CD1c-positive myeloid dendritic cell (primary cell): ENCODE results near the gene PARD3.

Experiments used
- DNase-seq: peaks from one replicate; pipeline ENCODE4 v3.0.0-alpha.2; 2016; ENCODE audit errors: extremely low spot score

The PARD3 gene

GRCh38 chr10:34492081-34492480, 323.0 kb downstream of the PARD3 start:
- DNase-seq = no peak

- DNase-seq = no peak
Measured at GRCh38 chr10:34491678-34492077, 323.4 kb downstream of the PARD3 start.

DNA sequence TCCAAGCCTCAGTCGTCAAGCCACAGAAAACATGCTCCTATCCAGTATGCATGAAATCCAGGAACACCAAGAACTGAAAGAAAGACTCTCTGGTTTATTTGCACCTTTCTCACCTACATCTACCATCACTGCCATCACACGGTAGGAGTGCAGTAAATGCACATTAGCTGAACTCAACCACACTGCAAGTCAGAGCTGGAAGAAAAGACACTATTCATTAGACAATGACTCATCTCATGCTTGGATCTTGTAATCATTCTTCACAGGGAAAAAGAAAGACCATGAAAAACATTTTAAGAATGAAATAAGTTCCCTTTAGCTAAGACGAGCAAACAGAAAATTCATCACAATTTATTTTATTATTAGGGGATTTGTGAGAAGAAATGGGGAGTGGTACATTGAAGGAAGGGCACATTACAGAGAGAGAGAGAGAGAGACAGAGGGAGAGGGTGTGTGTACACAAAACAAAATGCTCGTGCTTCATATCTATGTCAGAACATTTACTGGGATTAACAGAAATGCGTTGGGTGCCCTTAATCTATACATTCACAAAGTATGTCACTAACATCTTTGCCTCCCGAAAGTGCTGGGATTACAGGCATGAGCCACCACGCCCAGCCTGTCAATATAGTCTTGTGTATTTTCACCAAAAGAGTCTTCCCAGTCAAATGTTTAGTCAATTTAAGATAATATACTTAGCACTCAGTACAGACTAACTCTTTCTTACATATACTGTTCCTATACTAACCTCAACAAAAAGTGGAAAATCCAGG, 324.9 kb downstream of the PARD3 start:
- DNase-seq = no peak

- no peak for DNase-seq
Measured at GRCh38 chr10:34489411-34489810, 325.7 kb downstream of the PARD3 start.

- DNase-seq = no peak
Measured at GRCh38 chr10:34488476-34489130, 326.5 kb downstream of the PARD3 start.

DNA sequence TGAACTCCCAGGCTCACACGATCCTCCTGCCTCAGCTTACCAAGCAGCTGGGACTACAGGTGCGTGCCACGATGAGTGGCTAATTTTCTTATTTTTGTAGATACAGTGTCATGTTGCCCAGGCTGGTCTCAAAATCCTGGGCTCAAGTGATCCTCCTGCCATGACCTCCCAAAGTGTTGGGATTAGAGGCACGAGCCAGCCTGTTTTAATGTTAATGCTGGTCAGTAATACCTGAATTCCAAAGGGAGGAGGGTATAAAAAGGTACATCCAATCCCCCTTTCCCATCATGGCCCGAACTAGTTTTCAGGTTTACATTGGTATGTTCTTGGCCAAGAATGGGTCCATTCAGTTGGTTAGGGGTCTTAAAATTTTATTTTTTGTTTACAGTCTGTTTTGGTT, 329.1 kb downstream of the PARD3 start:
- DNase-seq = no peak

DNA sequence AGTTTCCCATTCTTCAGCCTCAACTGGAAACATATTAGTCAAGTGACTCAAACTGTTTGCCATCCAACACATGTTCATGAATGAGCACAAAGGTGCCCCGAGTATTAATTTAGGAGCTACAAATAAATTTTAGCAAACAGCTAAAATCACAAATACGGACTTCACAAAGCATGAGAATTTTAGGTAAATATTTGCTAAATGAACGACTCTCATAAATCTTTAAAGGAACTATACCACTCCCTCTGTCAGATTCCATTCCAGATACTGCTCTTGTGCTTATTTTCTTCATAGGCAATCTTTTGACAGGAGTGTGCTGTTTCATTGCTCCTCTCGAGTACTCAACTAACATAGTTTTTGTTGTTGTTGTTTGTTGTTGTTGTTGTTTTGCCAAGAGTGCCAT, 330.9 kb downstream of the PARD3 start:
- DNase-seq = no peak

DNA sequence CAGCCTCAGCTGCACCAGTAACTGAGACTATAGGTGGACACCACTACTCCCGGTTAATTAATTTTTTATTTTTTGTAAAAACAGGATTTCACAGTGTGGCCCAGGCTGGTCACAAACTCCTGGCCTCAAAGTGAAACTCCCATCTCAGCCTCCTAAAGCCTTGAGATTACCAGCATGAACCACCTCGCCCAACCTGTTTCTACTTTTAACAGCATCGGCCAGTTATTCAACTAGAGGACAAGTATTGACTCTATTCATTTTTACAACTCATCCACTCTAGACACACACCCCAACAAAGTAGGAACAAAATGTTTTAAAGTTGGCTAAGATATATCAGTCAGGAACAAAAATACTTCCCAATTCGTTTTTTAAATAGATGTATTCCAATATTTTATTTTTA, 334.8 kb downstream of the PARD3 start:
- no peak for DNase-seq

DNA sequence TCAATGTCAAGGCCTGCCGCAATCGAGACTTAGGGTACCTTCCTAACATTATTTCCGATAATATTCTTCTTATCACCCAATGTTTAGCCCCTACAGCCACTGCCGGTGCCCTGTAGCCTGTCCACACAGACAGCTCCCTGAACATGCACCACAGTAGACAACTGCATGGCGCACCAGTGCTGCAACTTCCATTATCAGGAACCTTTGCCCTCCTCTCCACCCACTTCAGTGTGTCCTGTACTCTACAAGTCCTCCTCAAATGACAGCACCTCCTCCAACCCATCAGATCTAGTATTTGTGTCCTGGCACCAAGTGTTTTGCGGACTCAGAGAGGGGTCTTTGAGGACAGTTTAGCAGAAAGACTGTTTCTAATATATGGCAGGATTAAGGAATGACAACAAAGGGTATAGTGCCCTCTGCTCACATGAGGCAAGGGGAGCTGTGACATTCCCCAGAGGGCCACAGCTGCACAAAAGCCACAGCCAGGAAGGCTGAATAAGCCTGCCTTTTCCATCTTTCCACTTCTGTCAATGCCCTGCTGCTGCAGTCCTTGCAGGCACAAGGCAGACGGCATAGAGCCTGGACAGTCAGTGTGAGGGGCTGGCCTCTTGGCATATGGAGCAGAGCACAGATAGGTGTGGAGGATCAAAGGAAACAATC, 335.4 kb downstream of the PARD3 start:
- no peak for DNase-seq

GRCh38 chr10:34477249-34477648, 337.8 kb downstream of the PARD3 start:
- no peak for DNase-seq

GRCh38 chr10:34476608-34477007, 338.5 kb downstream of the PARD3 start:
- no peak for DNase-seq

GRCh38 chr10:34475786-34476185, 339.3 kb downstream of the PARD3 start:
- DNase-seq = no peak

- DNase-seq = no peak
Measured at GRCh38 chr10:34475274-34475646, 339.8 kb downstream of the PARD3 start.

GRCh38 chr10:34474555-34475273, 340.4 kb downstream of the PARD3 start:
- DNase-seq = no peak

DNA sequence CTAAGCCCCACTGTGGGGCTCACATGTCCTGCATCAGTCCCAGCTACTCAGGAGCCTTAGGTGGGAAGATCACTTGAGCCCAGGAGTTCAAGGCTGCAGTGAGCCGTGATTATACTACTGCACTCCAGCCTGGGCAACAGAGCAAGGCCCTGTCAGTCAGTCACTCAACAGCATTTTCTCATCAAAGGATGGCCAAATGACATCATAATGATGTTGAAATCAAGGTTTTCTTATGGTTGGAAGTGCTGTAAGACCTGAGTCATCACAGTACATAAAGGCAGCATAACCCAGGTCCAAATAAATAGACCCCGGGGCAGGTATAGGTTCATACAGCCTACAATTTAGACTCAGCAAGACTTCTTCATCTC, 341.1 kb downstream of the PARD3 start:
- no peak for DNase-seq

DNA sequence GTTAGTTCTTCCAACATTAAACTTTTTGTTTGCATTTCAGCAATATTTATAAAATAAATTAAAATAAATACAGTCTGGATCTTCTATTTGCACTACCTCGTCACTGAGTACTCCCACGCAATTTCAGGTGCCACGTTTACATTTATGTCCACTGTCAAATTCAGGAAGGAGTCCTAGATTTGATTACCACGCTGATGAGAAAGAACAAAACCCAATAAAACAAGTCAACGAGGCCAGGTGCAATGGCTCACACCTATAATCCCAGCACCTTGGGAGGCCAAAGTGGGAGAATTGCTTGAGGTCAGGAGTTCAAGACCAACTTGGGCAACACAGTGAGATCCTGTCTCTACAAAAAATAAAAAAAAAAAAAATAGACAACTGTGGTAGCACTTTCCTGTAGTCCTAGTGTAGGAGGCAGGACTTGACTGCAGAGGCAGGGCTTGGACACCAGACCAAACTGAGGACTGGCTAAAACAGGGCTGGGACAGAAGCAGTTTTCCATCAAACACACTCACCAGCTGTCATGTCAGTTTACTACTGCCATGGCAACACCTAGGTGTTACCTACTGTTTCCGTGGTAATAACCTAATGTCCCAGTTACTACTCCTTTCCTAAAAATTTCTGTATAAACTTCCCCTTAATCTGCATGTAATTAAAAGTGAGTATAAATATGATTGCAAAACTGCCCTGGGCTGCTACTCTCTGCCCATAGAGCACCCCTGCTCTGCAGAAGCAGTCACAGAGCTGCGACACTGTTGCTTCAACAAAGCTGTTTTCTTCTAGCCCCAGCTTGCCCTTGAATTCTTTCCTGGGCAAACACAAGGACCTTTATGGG, 341.7 kb downstream of the PARD3 start:
- DNase-seq = no peak

GRCh38 chr10:34470307-34470706, 344.8 kb downstream of the PARD3 start:
- no peak for DNase-seq

DNA sequence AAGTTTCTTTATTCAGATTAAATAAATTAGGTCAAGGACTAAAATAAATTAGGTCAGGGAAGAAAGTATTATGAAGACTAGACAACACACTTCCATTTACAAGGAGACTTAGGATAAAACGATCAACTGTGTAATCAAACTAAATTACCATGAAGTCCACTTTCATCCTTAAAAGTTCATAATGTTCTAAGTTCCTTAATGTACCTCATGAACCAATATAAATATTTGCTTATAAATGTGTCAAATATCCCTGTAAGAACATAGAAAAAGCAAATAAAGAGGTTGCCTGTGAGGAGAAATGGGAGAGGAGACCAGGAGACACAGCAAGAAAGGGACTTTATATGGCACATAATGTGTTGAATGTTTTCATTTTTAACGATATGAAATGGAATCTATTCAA, 345.6 kb downstream of the PARD3 start:
- DNase-seq = no peak

DNA sequence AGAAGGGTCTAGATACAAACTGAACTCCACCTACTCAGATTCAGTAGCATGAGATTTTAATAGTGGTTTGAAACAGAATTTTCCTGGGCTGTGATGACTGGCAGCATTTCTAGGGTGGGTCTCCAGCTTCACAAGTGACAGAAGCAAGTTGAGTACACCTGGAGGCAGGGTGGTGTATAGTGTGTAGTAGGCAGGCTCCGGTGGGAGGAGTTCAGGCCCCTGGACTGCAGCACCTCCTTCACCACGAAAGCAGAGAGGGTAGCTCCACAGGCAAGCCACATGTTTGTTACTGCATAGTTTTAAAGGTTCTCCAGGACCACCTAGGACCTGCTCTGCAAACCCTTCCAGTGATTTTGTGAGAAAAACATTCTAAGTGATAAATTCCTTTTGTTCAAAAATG, 347.2 kb downstream of the PARD3 start:
- no peak for DNase-seq

DNA sequence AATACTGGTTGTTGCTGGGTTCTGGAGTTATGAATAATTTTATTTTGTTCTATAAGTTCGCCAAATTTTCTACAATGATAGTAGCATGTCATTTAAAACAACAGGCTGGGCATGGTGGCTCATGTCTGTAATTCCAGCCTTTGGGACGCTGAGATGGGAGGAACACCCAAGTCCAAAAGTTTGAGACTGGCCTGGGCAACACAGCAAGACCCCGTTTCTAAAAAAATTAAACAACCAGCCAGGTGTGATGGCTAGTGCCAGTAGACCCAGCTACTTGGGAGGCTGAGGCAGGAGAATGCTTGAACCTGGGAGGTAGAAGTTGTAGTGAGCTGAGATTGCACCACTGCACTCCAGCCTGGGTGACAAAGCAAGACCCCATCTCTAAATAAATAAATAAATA, 347.7 kb downstream of the PARD3 start:
- DNase-seq = no peak

GRCh38 chr10:34465678-34466077, 349.4 kb downstream of the PARD3 start:
- no peak for DNase-seq

- no peak for DNase-seq
Measured at GRCh38 chr10:34464591-34464990, 350.5 kb downstream of the PARD3 start.
